ENCODE measurements around the gene DSC2.

DNA sequence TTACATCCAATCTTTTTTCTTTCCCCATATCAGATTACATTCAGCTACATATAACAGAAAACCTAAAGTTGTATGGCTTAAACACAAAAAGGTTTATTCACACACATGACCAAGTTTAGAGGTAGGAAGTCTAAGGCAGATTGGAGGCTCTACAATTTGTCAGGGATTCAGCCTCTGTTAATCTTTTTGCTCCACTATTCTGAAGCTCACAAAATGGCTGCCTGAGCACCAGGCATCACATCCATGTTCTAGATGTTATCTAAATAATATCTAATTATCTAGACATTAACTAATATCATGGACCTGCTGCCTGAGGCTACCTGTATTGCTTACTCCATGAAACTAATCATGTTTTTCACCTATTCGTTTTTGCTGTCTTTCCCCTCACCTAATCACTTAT lies 23.7 kb upstream of the DSC2 start:
- TF ChIP-seq, protein P1, sequence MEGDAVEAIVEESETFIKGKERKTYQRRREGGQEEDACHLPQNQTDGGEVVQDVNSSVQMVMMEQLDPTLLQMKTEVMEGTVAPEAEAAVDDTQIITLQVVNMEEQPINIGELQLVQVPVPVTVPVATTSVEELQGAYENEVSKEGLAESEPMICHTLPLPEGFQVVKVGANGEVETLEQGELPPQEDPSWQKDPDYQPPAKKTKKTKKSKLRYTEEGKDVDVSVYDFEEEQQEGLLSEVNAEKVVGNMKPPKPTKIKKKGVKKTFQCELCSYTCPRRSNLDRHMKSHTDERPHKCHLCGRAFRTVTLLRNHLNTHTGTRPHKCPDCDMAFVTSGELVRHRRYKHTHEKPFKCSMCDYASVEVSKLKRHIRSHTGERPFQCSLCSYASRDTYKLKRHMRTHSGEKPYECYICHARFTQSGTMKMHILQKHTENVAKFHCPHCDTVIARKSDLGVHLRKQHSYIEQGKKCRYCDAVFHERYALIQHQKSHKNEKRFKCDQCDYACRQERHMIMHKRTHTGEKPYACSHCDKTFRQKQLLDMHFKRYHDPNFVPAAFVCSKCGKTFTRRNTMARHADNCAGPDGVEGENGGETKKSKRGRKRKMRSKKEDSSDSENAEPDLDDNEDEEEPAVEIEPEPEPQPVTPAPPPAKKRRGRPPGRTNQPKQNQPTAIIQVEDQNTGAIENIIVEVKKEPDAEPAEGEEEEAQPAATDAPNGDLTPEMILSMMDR (IDR thresholded peaks at IDR 0.05) = no peak
- no peak for TF ChIP-seq POLR2A (IDR thresholded peaks at IDR 0.05)
